ENCODE measurements around the gene RHOT1.

The RHOT1 gene

GRCh38 chr17:32274643-32275042, 132.3 kb downstream of the RHOT1 start:
- DNase-seq: no peak
